HepG2 (cell line): Measurements from ENCODE around the gene ZNF22. TPM values are rescaled to one million over a fixed set of nuclear protein-coding genes. Genes with fewer than 3 reads are reported as not detected.

Experiments
- ATAC-seq: fragments of 200-7000 bp; cut with Tn5 transposase; 3 replicates; pipeline ENCODE4 v1.9.1; 2020; ENCODE audit warnings: mild to moderate bottlenecking, moderate library complexity
- BruUV-seq: library from RNA; stranded (reverse); fragments of 400-500 nt; replicated peaks from 2 replicates; lab custom pipeline; 2021; lab: Mats Ljungman, UMichigan
- CTCF ChIA-PET: fragments of 300-600 bp; formaldehyde crosslinking; extraction: SDS; loops from one replicate; lab custom pipeline; 2021; ENCODE audit warnings: low total read pairs, inconsistent platforms, low intra/inter-chr PET ratio; lab: Yijun Ruan, JAX
- POLR2A ChIA-PET: fragments of 350-600 bp; sonication (Branson Sonifier 250); formaldehyde crosslinking; loops from one replicate; lab custom pipeline; 2020; ENCODE audit warnings: antibody characterized with exemption, inconsistent platforms; lab: Yijun Ruan, JAX
- DNase-seq: peaks from one replicate; pipeline ENCODE4 v3.0.0-alpha.2; 2015; ENCODE audit warnings: low spot score
- FAIRE-seq: peaks from 3 replicates; lab custom pipeline; 2011; peaks lifted over from hg19 to GRCh38; lab: Jason Lieb, UNC
- H2AFZ ChIP-seq: one replicate; pipeline ENCODE4 v1.6.1; 2011; ENCODE audit warnings: low read length, inconsistent platforms
- H3K27ac ChIP-seq: fragments of 300-600 bp; 3 replicates; pipeline ENCODE4 v1.8.0; 2011; ENCODE audit warnings: mixed run types, mild to moderate bottlenecking, mixed read lengths, low read length, inconsistent platforms; ENCODE audit not compliant: insufficient read depth; ENCODE audit errors: extremely low read length
- H3K27me3 ChIP-seq, 2 experiments: fragments of 200-600 bp in 1 of 2; 2 replicates in 1 of 2; 3 replicates in 1 of 2; pipeline versions ENCODE4 v1.6.0 to v1.8.0; 2011; ENCODE audit warnings: low read length in 2 of 2, mild to moderate bottlenecking in 2 of 2, moderate library complexity in 2 of 2, inconsistent platforms in 1 of 2; ENCODE audit not compliant: insufficient read depth in 2 of 2, control insufficient read depth in 1 of 2
- H3K36me3 ChIP-seq, 2 experiments: fragments of 200-600 bp in 1 of 2; replicated peaks in 1 of 2; 2 replicates in 1 of 2; 3 replicates in 1 of 2; pipeline versions ENCODE4 v1.5.1 to v1.8.0; 2011; ENCODE audit warnings: low read length in 2 of 2, inconsistent platforms in 1 of 2; ENCODE audit not compliant: insufficient read depth in 2 of 2, control insufficient read depth in 1 of 2
- H3K4me1 ChIP-seq: 2 replicates; pipeline ENCODE4 v1.5.1; 2012; ENCODE audit warnings: low read length, inconsistent platforms; ENCODE audit not compliant: insufficient read depth
- H3K4me2 ChIP-seq: 2 replicates; pipeline ENCODE4 v1.6.0; 2011; ENCODE audit warnings: low read depth, low read length, inconsistent platforms
- H3K4me3 ChIP-seq, 3 experiments: fragments of 200-600 bp in 1 of 3; sonication (generic), shearing (Covaris generic) in 1 of 3; replicated peaks in 1 of 3; 2 replicates each; pipeline ENCODE4 v1.5.1; 2011 to 2016; ENCODE audit warnings: low read length in 3 of 3, inconsistent platforms in 2 of 3, low read depth in 2 of 3, mild to moderate bottlenecking in 2 of 3, control low read depth in 1 of 3, mixed read lengths in 1 of 3; ENCODE audit not compliant: insufficient read depth in 1 of 3
- H3K79me2 ChIP-seq: one replicate; pipeline ENCODE4 v1.6.1; 2011; ENCODE audit warnings: low read length, inconsistent platforms; ENCODE audit not compliant: insufficient read depth
- H3K9ac ChIP-seq: 2 replicates; pipeline ENCODE4 v1.6.0; 2011; ENCODE audit warnings: mild to moderate bottlenecking, low read depth, low read length, inconsistent platforms; ENCODE audit not compliant: insufficient read depth
- H3K9me3 ChIP-seq: 2 replicates; pipeline ENCODE4 v1.5.1; 2012; ENCODE audit warnings: mild to moderate bottlenecking, low read length
- H4K20me1 ChIP-seq: 2 replicates; pipeline ENCODE4 v1.6.0; 2011; ENCODE audit warnings: inconsistent platforms, mild to moderate bottlenecking, low read length, moderate library complexity; ENCODE audit not compliant: insufficient read depth
- ARHGAP35 ChIP-seq: sonication (generic); formaldehyde crosslinking; IDR thresholded peaks from 2 replicates; pipeline ENCODE4 v1.9.0; 2022; ENCODE audit warnings: mild to moderate bottlenecking, inconsistent platforms, moderate library complexity, missing genetic modification reagents, borderline replicate concordance
- ETV5 ChIP-seq: IDR thresholded peaks from 2 replicates; pipeline ENCODE4 v1.6.1; 2018; ENCODE audit warnings: missing biosample characterization, missing genetic modification reagents, inconsistent platforms, borderline replicate concordance
- GABPB1 ChIP-seq: IDR thresholded peaks from 2 replicates; pipeline ENCODE4 v1.6.1; 2016; ENCODE audit warnings: mild to moderate bottlenecking, missing genetic modification reagents, moderate library complexity, missing compliant biosample characterization
- HIVEP1 ChIP-seq: sonication (generic); formaldehyde crosslinking; IDR thresholded peaks from 2 replicates; pipeline ENCODE4 v1.4.0; 2020; ENCODE audit warnings: mild to moderate bottlenecking, missing genetic modification reagents
- NONO ChIP-seq, 2 experiments: fragments of 450-650 bp in 1 of 2; sonication (generic) in 1 of 2; formaldehyde crosslinking in 1 of 2; IDR thresholded peaks in 1 of 2; conservative IDR thresholded peaks in 1 of 2; 2 replicates each; pipeline versions ENCODE4 v1.6.1 to v1.8.0; 2017 to 2022; ENCODE audit warnings: mild to moderate bottlenecking in 1 of 2, missing genetic modification reagents in 1 of 2, moderate library complexity in 1 of 2
- NRL ChIP-seq: sonication (generic); formaldehyde crosslinking; IDR thresholded peaks from 2 replicates; pipeline ENCODE4 v1.5.0; 2020; ENCODE audit warnings: missing genetic modification reagents, mild to moderate bottlenecking, moderate library complexity, borderline replicate concordance
- POLR2G ChIP-seq: fragments of 200-400 bp; formaldehyde crosslinking; IDR thresholded peaks from 2 replicates; pipeline ENCODE4 v1.6.1; 2018; ENCODE audit warnings: mild to moderate bottlenecking, low read depth, low read length, moderate library complexity
- SPEN ChIP-seq: sonication (generic); formaldehyde crosslinking; IDR thresholded peaks from 2 replicates; pipeline ENCODE4 v1.5.1; 2020; ENCODE audit warnings: low read depth, mild to moderate bottlenecking, missing genetic modification reagents
- TBL1XR1 ChIP-seq: fragments of 150-350 bp; IDR thresholded peaks from 2 replicates; pipeline ENCODE4 v1.6.1; 2014; ENCODE audit warnings: borderline replicate concordance, low read length; ENCODE audit not compliant: partially characterized antibody
- ZNF317 ChIP-seq: sonication (generic); formaldehyde crosslinking; IDR thresholded peaks from 2 replicates; pipeline ENCODE4 v1.5.0; 2020; ENCODE audit warnings: mild to moderate bottlenecking, missing genetic modification reagents
- ZNF883 ChIP-seq: sonication (generic); formaldehyde crosslinking; IDR thresholded peaks from 2 replicates; pipeline ENCODE4 v1.5.1; 2020; ENCODE audit warnings: mild to moderate bottlenecking, missing genetic modification reagents; ENCODE audit errors: not compliant biosample characterization
- WGBS: methylation state at CpG from one replicate; pipeline ENCODE4 v1.1.6; 2017; ENCODE audit warnings: low lambda C conversion rate; 5-methylcytosine and 5-hydroxymethylcytosine counted together
- in situ Hi-C: cut with HindIII; loops from 2 replicates; pipeline ENCODE4 v1.10.0; 2017; ENCODE audit warnings: low pct_unique_long_range_greater_than_20kb; ENCODE audit not compliant: extremely low pct_ligation_motif_present
- intact Hi-C: fragments of 100-400 bp; cut with micrococcal nuclease; formaldehyde crosslinking; loops from one replicate; pipeline ENCODE4 v1.10.0; 2022; ENCODE audit not compliant: unreplicated experiment
- polyA plus RNA-seq, 8 experiments: library from polyadenylated mRNA; depleted of rRNA in 3 of 8; stranded (reverse) in 7 of 8; unstranded in 1 of 8; fragments of >200 nt; fragmentation: Illumina TruSeq in 4 of 8; extraction: Trizol in 4 of 8; gene quantifications; 2 replicates each; pipeline versions ENCODE4 v1.2.1 to v1.2.3, GENCODE V29; 2011 to 2016; ENCODE audit warnings: low read depth in 4 of 8, missing spikeins in 1 of 8, mixed read lengths in 1 of 8; ENCODE audit not compliant: insufficient read depth in 1 of 8
- total RNA-seq, 5 experiments: library from RNA; depleted of rRNA; stranded (reverse); fragments of >200 nt; fragmentation: Illumina TruSeq; extraction: Trizol; gene quantifications; 2 replicates each; pipeline ENCODE4 v1.2.3, GENCODE V29; 2016; ENCODE audit warnings: low read depth in 1 of 5
- TF ChIP-seq, protein P1 (sequence below): sonication (generic); formaldehyde crosslinking; IDR thresholded peaks from 2 replicates; pipeline ENCODE4 v1.8.1; 2023; ENCODE audit warnings: mild to moderate bottlenecking, missing genetic modification reagents
- TF ChIP-seq, protein P2 (sequence below): IDR thresholded peaks from 2 replicates; pipeline ENCODE4 v1.6.1; 2018; ENCODE audit warnings: missing genetic modification reagents, mild to moderate bottlenecking, missing compliant biosample characterization

ZNF22 gene
- total and polyA plus RNA-seq, 2 of the 13 experiments (the other 11 are each of a cell fraction or from before 2014, with no cell fraction given), result 0.40 to 1.3 TPM

DNA sequence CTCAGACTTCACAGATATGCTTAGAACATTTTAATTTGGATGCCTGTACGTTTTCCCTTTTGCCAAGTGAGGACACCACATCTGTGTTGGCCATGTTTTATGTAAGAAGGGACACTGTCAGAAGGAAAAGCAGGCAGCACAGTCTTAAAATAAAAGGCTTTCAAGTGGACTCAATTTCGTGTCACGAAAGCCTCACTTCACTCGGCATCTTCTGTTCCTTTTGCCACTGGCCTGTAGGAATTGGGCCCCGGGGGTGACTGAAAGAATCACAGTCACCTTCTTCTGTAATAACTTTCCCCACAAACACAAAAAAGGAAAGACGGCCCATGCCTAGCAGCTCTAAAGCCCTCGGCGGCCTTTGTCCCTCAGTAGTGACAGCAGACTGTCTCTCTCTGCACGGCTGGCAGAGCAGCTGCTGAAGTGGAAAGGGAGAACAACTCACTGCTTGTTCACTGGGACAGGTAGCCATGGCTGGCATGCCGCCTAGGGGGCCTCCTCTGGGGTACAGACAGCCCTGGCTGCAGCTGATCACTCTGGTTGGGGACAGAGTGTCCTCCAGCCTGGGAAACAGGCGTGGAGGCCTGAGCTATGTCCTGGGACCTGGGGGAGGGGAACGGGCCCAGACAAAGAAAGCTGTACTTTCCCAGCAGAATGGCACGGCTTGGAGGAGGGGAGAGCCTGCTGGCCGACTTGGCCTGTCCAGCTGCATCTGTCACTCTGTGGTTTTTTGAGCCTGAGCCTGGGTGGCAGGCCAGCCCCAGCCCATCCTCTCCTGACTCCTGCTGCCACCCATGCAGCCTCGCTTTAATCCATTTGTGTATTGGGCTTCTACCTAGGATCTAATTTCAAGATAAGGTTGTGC is 36.7 kb upstream of the ZNF22 start:
- Histone ChIP-seq H3K4me3 (peak overlapping the region; percentile 14 to 58 (median 46)), H3K27ac (peak overlapping the region; percentile 80), H3K9me3 (no peaks in the 10 kb centered on the region), H3K36me3 (peaks cover 3 to 9% of the 10 kb centered on the region in 2 experiments; a peak in 3 of 5 replicates), H4K20me1 (peaks cover 9% of the 10 kb centered on the region; the same call in 1 of the 2 replicates), H3K79me2 (peaks cover 79% of the 10 kb centered on the region), H3K27me3 (no peaks in the 10 kb centered on the region; a peak in 1 of 5 replicates), H2AFZ (no peak overlapping the region), H3K4me1 (peaks cover 82% of the 10 kb centered on the region), H3K9ac (peak overlapping the region; percentile 66), H3K4me2 (peak overlapping the region; percentile 95)
- intact Hi-C loops (loop anchor here (1.0 to 2.0 kb wide), 2 partner anchors 13 to 29 kb away; no protein-coding TSS in a partner anchor), in situ Hi-C loops (loop anchor here (25.0 kb wide), 1 partner anchor 1552 kb away; the partner anchor contains the start of gene HNRNPF)
- WGBS, result 10% methylated on average over 12 of the region's 15 CpGs
- CTCF ChIA-PET, result interaction anchor here (1.2 to 1.6 kb wide), 2 partner anchors 28 to 32 kb away, joined by 3 to 4 read pairs; no protein-coding TSS in a partner anchor
- ATAC-seq, result peak; percentile 39
- DNase-seq, result peak; percentile 85
- no TSS peak for BruUV-seq
- POLR2A ChIA-PET, result interaction anchor here (0.9 to 13.2 kb wide), 15 partner anchors 8 to 1584 kb away, joined by 3 to 407 read pairs (median 6); partner anchors contain the start of gene DEPP1
- peak; percentile 84 for FAIRE-seq
- TF ChIP-seq, protein P1, sequence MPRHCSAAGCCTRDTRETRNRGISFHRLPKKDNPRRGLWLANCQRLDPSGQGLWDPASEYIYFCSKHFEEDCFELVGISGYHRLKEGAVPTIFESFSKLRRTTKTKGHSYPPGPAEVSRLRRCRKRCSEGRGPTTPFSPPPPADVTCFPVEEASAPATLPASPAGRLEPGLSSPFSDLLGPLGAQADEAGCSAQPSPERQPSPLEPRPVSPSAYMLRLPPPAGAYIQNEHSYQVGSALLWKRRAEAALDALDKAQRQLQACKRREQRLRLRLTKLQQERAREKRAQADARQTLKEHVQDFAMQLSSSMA (CRISPR knock-in tag), result 0 out of 2 replicates have a peak, but pooled peaks have one; percentile 14
- TF ChIP-seq POLR2G (peak; percentile 67), GABPB1 (CRISPR knock-in tag) (0 out of 2 replicates have a peak, but pooled peaks have one; percentile 27), ARHGAP35 (CRISPR knock-in tag) (0 out of 2 replicates have a peak, but pooled peaks have one; percentile 41), TBL1XR1 (peak; percentile 40), SPEN (CRISPR knock-in tag) (peak; percentile 40; the same call in 1 of the 2 replicates), ETV5 (CRISPR knock-in tag) (peak; percentile 39; the same call in 1 of the 2 replicates), ZNF883 (peak; percentile 61), NRL (peak; percentile 66; the same call in 1 of the 2 replicates), NONO (IDR thresholded peaks at IDR 0.05) (no peak), NONO (CRISPR knock-in tag; conservative IDR thresholded peaks at IDR 0.05) (peak; percentile 76; the same call in 1 of the 2 replicates), ZNF317 (CRISPR knock-in tag) (peak; percentile 99), HIVEP1 (CRISPR knock-in tag) (0 out of 2 replicates have a peak, but pooled peaks have one; percentile 32)
- TF ChIP-seq, protein P2, sequence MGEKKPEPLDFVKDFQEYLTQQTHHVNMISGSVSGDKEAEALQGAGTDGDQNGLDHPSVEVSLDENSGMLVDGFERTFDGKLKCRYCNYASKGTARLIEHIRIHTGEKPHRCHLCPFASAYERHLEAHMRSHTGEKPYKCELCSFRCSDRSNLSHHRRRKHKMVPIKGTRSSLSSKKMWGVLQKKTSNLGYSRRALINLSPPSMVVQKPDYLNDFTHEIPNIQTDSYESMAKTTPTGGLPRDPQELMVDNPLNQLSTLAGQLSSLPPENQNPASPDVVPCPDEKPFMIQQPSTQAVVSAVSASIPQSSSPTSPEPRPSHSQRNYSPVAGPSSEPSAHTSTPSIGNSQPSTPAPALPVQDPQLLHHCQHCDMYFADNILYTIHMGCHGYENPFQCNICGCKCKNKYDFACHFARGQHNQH, result peak; percentile 65; the same call in 1 of the 2 replicates
